ENCODE results near the gene GALNT7.

GALNT7 gene

GRCh38 chr4:173187732-173188131, 19.1 kb downstream of the GALNT7 start:
- no peak overlapping the region for H3K4me3 ChIP-seq (ENCODE audit: low read length)
- no peaks in the 10 kb centered on the region for H3K9me3 ChIP-seq (ENCODE audit: insufficient read depth, low read length)
- TF ChIP-seq CTCF (IDR thresholded peaks at IDR 0.05; ENCODE audit: low read depth, low read length) (no peak), EZH2phosphoT487 (IDR thresholded peaks at IDR 0.05; ENCODE audit: low read depth) (no peak)
- H4K20me1 ChIP-seq (ENCODE audit: insufficient read depth, low read length): no peaks in the 10 kb centered on the region
- no peak overlapping the region for H2AFZ ChIP-seq (ENCODE audit: low read depth, low read length)
- no peak overlapping the region for H3K9ac ChIP-seq (ENCODE audit: low read length)
- no peak overlapping the region for H3K4me2 ChIP-seq (ENCODE audit: low read length)
- peaks cover 13% of the 10 kb centered on the region for H3K4me1 ChIP-seq (ENCODE audit: low read length)
- H3K36me3 ChIP-seq (replicated peaks; ENCODE audit: low read depth, low read length): no peaks in the 10 kb centered on the region
- H3K27me3 ChIP-seq (ENCODE audit: low read depth, low read length): no peaks in the 10 kb centered on the region
- no peak overlapping the region for H3K27ac ChIP-seq (ENCODE audit: low read length)
- peaks cover 55% of the 10 kb centered on the region for H3K79me2 ChIP-seq (ENCODE audit: low read length)

GRCh38 chr4:173188648-173189047, 20.0 kb downstream of the GALNT7 start:
- Histone ChIP-seq H3K27ac (ENCODE audit: low read length) (no peak overlapping the region), H3K27me3 (ENCODE audit: low read depth, low read length) (no peaks in the 10 kb centered on the region), H2AFZ (ENCODE audit: low read depth, low read length) (no peak overlapping the region), H3K9ac (ENCODE audit: low read length) (no peak overlapping the region), H3K79me2 (ENCODE audit: low read length) (peaks cover 60% of the 10 kb centered on the region), H3K4me1 (ENCODE audit: low read length) (peaks cover 13% of the 10 kb centered on the region), H3K36me3 (replicated peaks; ENCODE audit: low read depth, low read length) (no peaks in the 10 kb centered on the region), H3K4me3 (ENCODE audit: low read length) (no peak overlapping the region), H3K4me2 (ENCODE audit: low read length) (no peak overlapping the region), H4K20me1 (ENCODE audit: insufficient read depth, low read length) (no peaks in the 10 kb centered on the region), H3K9me3 (ENCODE audit: insufficient read depth, low read length) (no peaks in the 10 kb centered on the region)
- TF ChIP-seq CTCF (IDR thresholded peaks at IDR 0.05; ENCODE audit: low read depth, low read length): no peak
- no peak for TF ChIP-seq EZH2phosphoT487 (IDR thresholded peaks at IDR 0.05; ENCODE audit: low read depth)

GRCh38 chr4:173189117-173189693, 20.6 kb downstream of the GALNT7 start:
- H3K4me1 ChIP-seq (ENCODE audit: low read length): peaks cover 13% of the 10 kb centered on the region
- H3K9ac ChIP-seq (ENCODE audit: low read length): no peak overlapping the region
- H3K27ac ChIP-seq (ENCODE audit: low read length): no peak overlapping the region
- no peak for TF ChIP-seq CTCF (IDR thresholded peaks at IDR 0.05; ENCODE audit: low read depth, low read length)
- TF ChIP-seq EZH2phosphoT487 (IDR thresholded peaks at IDR 0.05; ENCODE audit: low read depth): no peak
- no peak overlapping the region for H3K4me2 ChIP-seq (ENCODE audit: low read length)
- no peaks in the 10 kb centered on the region for H3K27me3 ChIP-seq (ENCODE audit: low read depth, low read length)
- H3K79me2 ChIP-seq (ENCODE audit: low read length): peaks cover 60% of the 10 kb centered on the region
- H3K9me3 ChIP-seq (ENCODE audit: insufficient read depth, low read length): no peaks in the 10 kb centered on the region
- no peaks in the 10 kb centered on the region for H3K36me3 ChIP-seq (replicated peaks; ENCODE audit: low read depth, low read length)
- no peak overlapping the region for H3K4me3 ChIP-seq (ENCODE audit: low read length)
- no peaks in the 10 kb centered on the region for H4K20me1 ChIP-seq (ENCODE audit: insufficient read depth, low read length)
- H2AFZ ChIP-seq (ENCODE audit: low read depth, low read length): no peak overlapping the region

GRCh38 chr4:173191623-173192041, 23.0 kb downstream of the GALNT7 start:
- H3K79me2 ChIP-seq (ENCODE audit: low read length): peaks cover 53% of the 10 kb centered on the region
- no peaks in the 10 kb centered on the region for H3K36me3 ChIP-seq (replicated peaks; ENCODE audit: low read depth, low read length)
- H3K4me1 ChIP-seq (ENCODE audit: low read length): peaks cover 12% of the 10 kb centered on the region
- no peak overlapping the region for H2AFZ ChIP-seq (ENCODE audit: low read depth, low read length)
- TF ChIP-seq EZH2phosphoT487 (IDR thresholded peaks at IDR 0.05; ENCODE audit: low read depth): no peak
- TF ChIP-seq CTCF (IDR thresholded peaks at IDR 0.05; ENCODE audit: low read depth, low read length): no peak
- no peak overlapping the region for H3K4me2 ChIP-seq (ENCODE audit: low read length)
- H3K27ac ChIP-seq (ENCODE audit: low read length): no peak overlapping the region
- no peak overlapping the region for H3K4me3 ChIP-seq (ENCODE audit: low read length)
- H3K27me3 ChIP-seq (ENCODE audit: low read depth, low read length): no peaks in the 10 kb centered on the region
- H4K20me1 ChIP-seq (ENCODE audit: insufficient read depth, low read length): no peaks in the 10 kb centered on the region
- H3K9me3 ChIP-seq (ENCODE audit: insufficient read depth, low read length): no peaks in the 10 kb centered on the region
- H3K9ac ChIP-seq (ENCODE audit: low read length): no peak overlapping the region
